ENCODE data around the gene ZNF335.
A peak's percentile ranks its signal among the peaks of the same experiment; 100 is the strongest.
"Not testable (repeated sequence)": the region's sequence is repeated elsewhere in the genome, so short reads cannot be mapped to it uniquely, and the experiment has no call there.

Gene ZNF335

DNA sequence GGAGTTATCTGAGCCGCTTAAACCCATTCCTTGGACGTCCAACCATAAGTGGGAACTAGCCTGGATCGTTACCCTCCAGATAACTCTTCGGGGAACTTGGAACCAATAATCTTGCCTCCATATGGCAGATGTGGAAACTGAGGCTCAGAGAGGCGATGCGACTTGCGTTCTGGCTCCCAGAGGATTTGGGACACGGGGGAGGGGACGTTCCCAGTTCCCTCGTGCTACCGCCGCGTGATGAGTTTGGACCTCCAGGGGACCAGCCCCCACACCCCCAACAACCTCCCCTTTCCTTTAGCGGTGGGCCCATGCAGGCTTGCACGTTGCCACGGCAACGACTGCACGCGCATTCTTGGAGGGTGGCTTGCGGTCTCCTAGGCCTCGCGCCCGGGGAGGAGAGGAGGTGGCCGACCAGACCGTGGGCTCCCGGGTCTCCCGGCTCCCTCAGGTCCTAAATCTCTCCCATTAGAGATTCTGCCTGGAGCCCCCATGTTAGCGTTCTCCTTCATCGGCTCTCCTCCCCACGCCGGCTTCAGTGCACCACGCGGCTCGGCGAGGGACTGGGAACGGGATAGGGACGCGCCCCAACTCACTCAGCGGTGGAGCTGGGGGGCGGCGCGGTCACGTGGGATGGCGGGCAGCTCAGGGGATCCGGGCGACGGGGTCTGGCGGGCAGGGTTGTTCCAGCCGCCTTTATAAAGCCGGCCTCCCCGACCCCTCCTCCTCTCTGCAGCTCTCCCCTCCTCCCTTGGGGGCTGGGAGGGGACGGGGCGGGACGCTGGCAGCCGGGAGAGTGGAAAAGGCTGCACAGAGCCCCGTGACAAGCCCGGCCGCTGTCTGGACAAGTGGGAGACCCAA, 60.3 kb downstream of the ZNF335 start, which contains the start of gene PLTP:
PLTP (minus strand) TSS at position 670 of the 858 bp plus-strand sequence. CDS start 703 bp downstream, outside the sequence.
- DNase-seq (ENCODE audit: low read depth in 2 of 2), result peak in 1 of 2 donors; percentile 27

GRCh38 chr20:45910670-45911485, 61.1 kb downstream of the ZNF335 start:
- peak; percentile 96 to 98 for DNase-seq (ENCODE audit: low read depth in 2 of 2)

DNA sequence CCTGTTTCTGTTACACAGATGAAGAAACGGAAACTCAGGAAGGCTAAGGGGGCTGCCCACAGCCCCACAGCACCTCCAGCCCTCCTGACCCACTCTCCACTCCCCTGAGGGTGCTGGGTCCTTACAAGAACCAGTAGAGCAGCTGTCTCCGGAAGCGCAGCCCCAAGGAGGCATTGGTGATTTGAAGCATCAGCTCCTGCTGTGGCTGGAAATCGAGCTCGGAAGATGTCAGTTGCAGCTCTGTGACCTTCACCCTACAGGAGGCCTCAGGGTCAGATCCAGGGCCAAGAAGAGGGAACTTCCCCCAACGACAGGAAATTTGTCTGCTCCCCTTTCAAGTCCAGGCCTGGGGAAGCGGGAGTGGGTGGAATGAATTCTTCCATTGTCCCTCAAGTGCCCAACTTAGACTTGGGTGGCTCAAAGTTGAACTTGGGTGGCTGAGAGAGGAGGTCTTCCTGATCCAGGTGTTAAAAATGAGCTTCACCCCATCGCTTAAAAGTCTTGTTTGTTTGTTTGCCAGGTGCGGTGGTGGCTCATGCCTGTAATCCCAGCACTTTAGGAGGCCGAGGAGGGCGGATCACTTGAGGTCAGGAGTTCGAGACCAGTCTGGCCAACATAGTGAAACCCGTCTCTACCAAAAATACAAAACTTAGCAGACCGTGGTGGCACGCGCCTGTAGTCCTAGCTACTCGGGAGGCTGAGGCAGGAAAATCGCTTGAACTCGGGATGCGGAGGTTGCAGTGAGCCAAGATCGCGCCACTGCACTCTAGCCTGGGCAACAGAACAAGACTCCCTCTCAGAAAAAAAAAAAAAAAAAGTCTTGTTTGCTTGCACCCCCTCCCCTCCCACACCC, 62.0 kb downstream of the ZNF335 start:
- DNase-seq (ENCODE audit: low read depth in 2 of 2), result no peak

GRCh38 chr20:45909336-45909808, 62.6 kb downstream of the ZNF335 start:
- no peak for DNase-seq (ENCODE audit: low read depth in 2 of 2)

- DNase-seq (ENCODE audit: low read depth in 2 of 2), result no peak
These were observed 63.9 kb downstream of the ZNF335 start for GRCh38 chr20:45908084-45908483.

- DNase-seq (ENCODE audit: low read depth in 2 of 2), result no peak
These were observed 64.6 kb downstream of the ZNF335 start for GRCh38 chr20:45907219-45907948.

- DNase-seq (ENCODE audit: low read depth in 2 of 2), result no peak
These were observed 66.4 kb downstream of the ZNF335 start for GRCh38 chr20:45905505-45906079.

GRCh38 chr20:45904583-45905504, 67.2 kb downstream of the ZNF335 start:
- no peak for DNase-seq (ENCODE audit: low read depth in 2 of 2)

- DNase-seq (ENCODE audit: low read depth in 2 of 2), result no peak
These were observed 69.8 kb downstream of the ZNF335 start for GRCh38 chr20:45902199-45902701.

DNA sequence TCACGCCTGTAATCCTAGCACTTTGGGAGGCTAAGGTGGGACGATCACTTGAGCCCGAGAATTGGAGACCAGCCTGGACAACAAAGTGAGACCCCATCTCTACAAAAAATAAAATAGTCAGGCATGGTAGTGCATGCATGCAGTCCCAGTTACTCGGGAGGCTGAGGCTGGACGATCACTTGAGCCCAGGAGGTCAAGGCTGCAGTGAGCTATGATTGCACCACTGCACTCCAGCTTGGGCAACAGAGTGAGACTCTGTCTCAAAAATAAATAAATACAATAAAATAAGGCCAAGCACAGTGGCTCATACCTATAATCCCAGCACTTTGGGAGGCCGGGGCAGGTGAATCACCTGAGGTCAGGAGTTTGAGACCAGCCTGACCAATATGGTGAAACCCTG, 70.7 kb downstream of the ZNF335 start:
- not testable (repeated sequence) for DNase-seq (ENCODE audit: low read depth in 2 of 2)

DNA sequence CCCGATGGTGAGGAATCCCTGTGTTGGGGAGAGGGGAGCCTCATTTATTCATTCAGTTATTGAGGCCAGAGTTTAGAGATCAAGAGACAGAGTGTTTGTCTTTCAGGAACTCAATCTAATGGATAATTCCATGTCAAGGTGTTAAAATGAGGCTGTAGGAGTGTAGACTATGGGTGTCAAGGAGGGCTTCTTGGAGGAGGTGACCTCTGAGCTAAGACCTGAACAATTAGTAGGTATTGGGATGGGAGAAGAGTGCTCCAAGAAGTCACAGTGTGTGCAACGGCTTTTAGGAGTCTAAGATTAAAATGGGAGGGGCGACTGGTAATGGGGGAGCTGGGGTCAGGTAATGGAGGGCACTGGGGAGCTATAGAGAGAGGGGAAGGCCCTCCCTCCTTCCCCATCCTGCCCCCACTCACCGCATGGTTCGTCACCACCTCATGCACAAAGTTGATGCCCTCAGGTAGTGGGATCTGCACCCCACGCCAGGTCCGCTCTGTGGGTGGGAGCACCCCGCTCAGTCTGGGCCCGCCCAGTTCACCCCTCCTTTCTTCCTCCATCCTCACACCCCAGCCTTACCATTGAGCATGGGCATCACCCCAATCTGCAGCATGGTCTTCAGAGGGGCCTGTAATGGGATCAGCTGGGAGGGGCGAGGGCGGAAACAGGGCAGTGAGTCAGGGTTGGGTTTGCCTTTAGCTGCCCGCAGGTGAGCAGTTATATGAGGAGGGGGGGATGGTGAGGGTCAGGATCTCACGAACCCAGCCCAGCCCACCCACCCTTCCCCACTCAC, 72.8 kb downstream of the ZNF335 start:
- DNase-seq (ENCODE audit: low read depth in 2 of 2), result no peak
